ENCODE data around the gene AFF2.

Gene AFF2

DNA sequence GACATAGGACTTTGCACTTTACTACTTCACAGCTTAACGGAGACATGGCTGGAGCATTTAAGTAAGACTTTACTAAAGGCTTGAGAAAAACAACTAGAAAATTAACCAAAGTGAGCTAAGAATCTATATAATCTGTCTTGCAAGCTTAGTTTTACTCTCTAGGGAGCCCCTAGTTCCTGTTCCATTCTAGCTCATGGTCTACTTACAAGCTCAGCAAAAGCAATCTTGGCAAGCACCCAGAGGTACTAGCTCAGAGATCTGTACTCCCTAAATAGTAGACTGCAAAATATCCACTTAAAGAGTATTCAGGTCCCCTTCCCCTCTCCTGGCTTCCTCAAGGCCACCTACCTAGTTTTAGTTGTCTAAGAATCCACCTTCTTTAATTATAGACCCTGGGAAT, 535.7 kb downstream of the AFF2 start:
- no peak for DNase-seq

DNA sequence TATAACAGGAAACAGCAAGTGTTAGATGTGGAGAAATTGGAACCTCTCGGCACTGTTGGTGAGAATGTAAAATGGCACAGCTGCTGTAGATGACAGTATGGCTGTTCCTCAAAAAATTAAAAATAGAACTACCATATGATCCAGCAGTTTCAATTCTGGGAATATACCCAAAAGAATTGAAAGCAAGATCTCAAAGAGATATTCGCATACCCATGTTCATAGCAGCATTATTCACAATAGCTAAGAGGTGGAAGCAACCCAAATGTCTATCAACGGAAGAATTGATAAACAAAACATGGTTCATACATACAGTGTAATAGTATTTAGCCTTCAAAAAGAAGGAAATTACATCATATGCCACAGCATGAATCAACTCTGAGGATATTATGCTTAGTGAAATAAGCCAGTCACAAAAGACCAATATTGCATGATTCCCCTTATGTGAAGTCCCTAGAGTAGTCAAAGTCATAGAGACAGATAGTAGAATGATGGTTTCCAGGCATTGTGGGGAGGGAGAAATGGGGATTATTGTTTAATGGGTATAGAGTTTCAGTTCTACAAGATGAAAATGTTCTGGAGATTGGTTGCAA, 537.0 kb downstream of the AFF2 start:
- no peak for DNase-seq

DNA sequence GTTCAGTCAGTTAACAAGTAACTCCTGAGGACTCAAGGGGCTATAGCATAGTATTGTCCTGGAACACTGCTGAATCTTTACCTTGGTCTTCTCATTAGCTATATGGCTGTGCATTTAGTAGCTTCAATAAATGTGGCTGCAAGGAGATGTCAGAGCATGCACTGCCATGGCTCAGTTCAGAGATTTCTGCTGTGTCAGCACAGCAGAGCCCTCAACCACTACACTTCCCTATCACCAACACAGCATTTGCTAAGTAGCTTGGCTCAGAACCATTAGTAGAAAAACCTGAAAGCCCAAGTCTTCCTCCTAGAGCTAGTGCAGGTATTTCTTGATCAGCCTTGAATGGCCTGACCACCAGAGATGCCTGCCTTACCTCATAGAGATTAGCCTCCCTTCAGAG, 538.6 kb downstream of the AFF2 start:
- no peak for DNase-seq

DNA sequence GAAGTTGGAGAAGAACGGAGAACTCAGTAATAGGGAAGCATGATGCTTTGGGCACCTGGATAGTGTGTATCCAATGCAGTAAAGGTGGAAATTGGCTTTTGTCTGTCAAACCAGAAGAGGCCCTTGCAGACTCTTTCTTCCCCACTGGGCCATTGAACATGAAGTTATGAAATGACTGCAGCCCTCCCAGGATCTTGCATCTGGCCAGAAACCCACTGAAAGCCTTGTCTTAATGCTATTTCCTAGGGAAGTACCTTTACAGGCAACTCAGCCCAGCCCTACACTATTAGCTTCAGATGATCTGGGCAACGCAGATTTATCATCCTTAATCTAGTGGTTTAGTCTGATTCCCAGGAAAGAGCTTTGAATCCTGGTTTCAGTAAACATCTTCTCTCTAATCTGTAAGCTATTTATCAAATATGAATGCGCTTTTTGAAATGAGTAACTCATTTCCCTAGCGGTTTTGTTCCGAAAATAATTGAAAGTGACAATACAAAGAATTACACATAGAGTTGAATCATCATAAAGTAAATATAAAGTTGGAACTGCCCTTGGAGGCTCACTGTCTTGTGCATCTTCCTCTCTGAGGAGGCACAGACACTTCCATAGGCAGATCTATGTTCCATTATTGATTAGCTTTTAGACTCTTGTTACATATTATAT, 540.6 kb downstream of the AFF2 start:
- DNase-seq, result no peak

DNA sequence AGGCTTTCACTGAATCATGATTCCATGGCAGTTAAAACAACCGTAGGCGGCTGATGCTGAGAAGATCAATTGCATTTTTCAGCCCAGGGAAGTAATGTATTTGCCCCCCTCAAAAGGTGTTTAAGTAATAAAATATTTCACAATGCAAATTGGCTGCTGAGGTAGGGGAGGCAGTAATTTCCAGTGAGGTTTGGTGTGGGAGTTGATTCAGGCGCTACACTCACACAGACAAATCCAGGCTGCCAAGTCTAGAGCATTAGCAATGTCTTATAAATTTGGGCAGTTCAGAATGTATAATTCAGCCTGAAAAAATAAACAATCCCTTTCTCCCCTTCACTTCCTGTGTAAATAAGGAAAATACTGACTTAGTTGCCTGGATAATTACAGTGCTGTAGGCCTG, 543.0 kb downstream of the AFF2 start:
- no peak for DNase-seq

DNA sequence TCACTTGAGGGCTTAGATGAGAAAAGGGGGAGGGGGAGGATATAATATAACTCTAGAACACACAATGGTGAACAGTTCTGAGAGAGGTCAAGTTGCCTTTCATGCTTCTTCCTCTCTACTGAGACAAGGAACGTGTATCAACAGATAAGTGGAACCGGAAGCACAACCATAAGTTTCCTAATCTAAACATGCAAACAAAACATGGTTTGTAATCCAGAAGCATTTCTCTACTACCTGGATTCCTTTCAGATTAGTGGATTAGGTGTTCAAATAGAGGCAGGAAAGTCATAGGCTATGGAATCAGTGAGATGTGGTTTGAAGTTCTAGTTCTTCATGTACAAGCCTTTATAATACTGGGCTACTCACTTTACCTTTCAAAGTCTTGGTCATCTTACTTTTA, 544.1 kb downstream of the AFF2 start:
- no peak for DNase-seq

DNA sequence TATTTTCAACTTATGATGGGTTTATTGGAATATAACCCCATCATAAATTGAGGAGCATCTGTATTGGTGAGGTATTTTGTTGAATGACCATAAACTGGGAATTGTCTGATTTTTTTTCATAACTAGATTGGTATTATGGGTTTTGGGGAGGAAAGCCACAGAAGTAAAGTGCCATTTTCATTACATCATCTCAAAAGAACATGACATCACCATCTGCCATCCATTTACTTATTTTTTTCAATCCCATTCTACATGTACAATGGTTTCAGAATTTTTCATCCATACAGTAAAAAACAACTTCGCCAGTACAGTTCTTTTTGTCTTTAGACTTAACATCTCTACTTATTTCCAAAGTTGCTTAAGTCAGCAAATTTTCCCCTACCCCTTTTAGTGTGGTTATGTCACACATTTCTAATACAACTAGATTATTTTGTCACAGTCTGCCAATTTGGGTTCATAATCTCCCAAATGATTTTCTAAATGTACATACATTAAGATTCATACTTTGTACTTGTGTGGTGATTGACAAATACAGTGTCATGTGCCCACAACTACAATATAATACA, 545.3 kb downstream of the AFF2 start:
- DNase-seq, result no peak

Measured in NCI-H2227 treated with DMSO at 0.1 percent for 48 hours (cell line).